ENCODE data around the gene SIGLEC7. TPM values are rescaled to one million over a fixed set of nuclear protein-coding genes. Genes with fewer than 3 reads are reported as not detected.

Gene SIGLEC7
- total RNA-seq, 1 donor from 2014 or later: 3.5 TPM

Other genes starting within 250 kb of the SIGLEC7 start
- not detected for gene KLK4, start 230.9 kb upstream of the SIGLEC7 start, total RNA-seq
- gene KLK5, start 189.3 kb upstream of the SIGLEC7 start, total RNA-seq: not detected
- 1.5 TPM for gene KLK6, start 172.7 kb upstream of the SIGLEC7 start, total RNA-seq
- gene KLK7, start 158.4 kb upstream of the SIGLEC7 start, total RNA-seq: 0.14 TPM
- gene KLK8, start 140.7 kb upstream of the SIGLEC7 start, total RNA-seq: 2.4 TPM
- 42.8 TPM for gene KLK10, start 122.6 kb upstream of the SIGLEC7 start, total RNA-seq
- gene KLK11, start 115.7 kb upstream of the SIGLEC7 start, total RNA-seq: 274 TPM
- 0.78 TPM for gene KLK12, start 107.3 kb upstream of the SIGLEC7 start, total RNA-seq
- gene KLK13, start 77.2 kb upstream of the SIGLEC7 start, total RNA-seq: 2.0 TPM
- gene KLK14, start 59.4 kb upstream of the SIGLEC7 start, total RNA-seq: 0.63 TPM
- 12.1 TPM for gene CTU1, start 33.9 kb upstream of the SIGLEC7 start, total RNA-seq
- 6.3 TPM for gene SIGLEC9, start 17.4 kb upstream of the SIGLEC7 start, total RNA-seq
- 8.3 TPM for gene CD33, start 82.8 kb downstream of the SIGLEC7 start, total RNA-seq
- not detected for gene SIGLECL1, start 108.8 kb downstream of the SIGLEC7 start, total RNA-seq
- 0.37 TPM for gene IGLON5, start 169.3 kb downstream of the SIGLEC7 start, total RNA-seq
- gene VSIG10L, start 199.8 kb downstream of the SIGLEC7 start, total RNA-seq: 11.3 TPM
- 139 TPM for gene ETFB, start 224.1 kb downstream of the SIGLEC7 start, total RNA-seq
- gene CLDND2, start 226.7 kb downstream of the SIGLEC7 start, total RNA-seq: 0.92 TPM
- 7.4 TPM for gene NKG7, start 230.4 kb downstream of the SIGLEC7 start, total RNA-seq
- gene LIM2, start 245.7 kb downstream of the SIGLEC7 start, total RNA-seq: not detected
- 0.43 TPM for gene C19orf84, start 248.3 kb downstream of the SIGLEC7 start, total RNA-seq